ENCODE results near the gene CLPTM1L.

Gene CLPTM1L, protein sequence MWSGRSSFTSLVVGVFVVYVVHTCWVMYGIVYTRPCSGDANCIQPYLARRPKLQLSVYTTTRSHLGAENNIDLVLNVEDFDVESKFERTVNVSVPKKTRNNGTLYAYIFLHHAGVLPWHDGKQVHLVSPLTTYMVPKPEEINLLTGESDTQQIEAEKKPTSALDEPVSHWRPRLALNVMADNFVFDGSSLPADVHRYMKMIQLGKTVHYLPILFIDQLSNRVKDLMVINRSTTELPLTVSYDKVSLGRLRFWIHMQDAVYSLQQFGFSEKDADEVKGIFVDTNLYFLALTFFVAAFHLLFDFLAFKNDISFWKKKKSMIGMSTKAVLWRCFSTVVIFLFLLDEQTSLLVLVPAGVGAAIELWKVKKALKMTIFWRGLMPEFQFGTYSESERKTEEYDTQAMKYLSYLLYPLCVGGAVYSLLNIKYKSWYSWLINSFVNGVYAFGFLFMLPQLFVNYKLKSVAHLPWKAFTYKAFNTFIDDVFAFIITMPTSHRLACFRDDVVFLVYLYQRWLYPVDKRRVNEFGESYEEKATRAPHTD

DNA sequence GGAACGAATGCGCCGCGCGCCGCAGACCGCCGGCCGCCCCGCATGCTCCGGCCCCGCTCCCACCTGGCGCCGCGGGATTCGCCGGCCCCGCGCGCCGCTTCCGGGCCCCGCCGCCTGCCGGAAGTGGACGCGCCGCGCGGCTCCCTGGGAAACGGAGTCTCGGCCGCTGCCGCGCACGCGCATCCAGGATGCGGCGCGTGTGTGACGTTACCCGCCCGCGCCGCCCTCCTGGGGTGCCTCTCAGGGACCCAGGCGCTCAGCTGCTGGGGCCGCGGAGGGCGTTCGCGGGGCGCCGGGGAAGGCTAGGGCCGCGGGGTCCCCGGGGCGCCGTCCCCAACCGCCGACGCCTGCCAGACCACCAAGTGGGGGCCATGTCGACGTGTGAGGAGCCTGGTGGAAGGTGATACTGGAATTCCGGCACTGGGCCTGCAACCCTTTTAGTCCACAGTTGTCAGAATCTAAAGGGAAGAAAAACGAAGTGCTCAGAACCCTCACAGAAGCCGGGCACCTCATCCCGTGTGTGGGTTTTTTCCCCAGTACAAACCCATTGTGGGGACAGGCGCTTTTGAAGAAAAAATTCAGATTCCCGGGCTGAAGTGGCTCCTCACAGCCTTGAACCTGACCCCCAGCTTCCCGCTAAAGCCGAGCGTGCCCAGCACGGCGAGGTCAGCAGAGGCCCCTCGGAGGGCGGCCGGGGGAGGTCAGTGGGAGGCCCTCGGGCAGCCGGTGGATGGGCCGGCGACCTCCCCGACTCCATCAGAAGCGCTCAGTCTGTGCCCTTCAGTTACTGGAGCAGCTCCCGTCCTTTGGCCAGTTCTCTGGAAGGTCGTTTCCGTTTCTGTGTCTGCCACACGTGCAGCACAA, at the start of gene CLPTM1L:
Gene CLPTM1L, minus strand, starts transcription at position 125 of the 864 bp plus-strand sequence. CDS start 258 bp downstream, outside the sequence.
- DNase-seq, result peak; percentile 82 to 87

DNA sequence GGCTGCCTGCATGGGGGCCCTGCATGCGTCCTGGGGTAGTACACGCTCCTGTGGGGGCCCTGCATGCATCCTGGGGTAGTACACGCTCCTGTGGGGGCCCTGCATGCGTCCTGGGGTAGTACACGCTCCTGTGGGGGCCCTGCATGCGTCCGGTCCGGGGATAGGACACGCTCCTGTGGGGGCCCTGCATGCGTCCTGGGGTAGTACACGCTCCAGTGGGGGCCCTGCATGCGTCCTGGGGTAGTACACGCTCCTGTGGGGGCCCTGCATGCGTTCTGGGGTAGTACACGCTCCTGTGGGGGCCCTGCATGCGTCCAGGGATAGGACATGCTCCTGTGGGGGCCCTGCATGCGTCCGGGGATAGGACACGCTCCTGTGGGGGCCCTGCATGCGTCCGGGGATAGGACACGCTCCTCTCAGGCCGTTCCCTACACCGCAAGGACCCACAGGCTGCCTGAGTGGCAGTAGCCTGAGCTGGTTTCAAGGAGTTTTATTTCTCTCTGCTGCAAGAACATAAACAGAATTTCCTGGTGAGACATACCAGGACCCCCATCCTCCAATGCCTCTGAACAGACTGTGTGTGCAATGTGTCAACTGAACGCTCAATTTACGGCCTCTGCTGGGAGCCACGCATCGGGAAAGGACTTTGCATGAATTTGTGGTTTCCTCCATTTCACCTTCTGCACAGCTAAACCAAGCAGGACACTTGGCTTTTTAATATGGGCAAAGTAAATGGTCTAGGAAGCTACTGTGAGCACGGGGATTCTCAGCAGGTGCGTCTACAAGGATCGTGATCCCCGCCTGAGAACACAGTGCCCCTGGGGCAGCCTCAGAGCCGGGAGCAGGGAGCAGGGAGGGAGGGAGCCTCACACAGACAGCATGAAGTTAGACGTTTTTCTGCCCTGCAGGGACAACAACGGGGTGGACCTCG, 48.9 kb upstream of the CLPTM1L start:
- DNase-seq, result no peak

DNA sequence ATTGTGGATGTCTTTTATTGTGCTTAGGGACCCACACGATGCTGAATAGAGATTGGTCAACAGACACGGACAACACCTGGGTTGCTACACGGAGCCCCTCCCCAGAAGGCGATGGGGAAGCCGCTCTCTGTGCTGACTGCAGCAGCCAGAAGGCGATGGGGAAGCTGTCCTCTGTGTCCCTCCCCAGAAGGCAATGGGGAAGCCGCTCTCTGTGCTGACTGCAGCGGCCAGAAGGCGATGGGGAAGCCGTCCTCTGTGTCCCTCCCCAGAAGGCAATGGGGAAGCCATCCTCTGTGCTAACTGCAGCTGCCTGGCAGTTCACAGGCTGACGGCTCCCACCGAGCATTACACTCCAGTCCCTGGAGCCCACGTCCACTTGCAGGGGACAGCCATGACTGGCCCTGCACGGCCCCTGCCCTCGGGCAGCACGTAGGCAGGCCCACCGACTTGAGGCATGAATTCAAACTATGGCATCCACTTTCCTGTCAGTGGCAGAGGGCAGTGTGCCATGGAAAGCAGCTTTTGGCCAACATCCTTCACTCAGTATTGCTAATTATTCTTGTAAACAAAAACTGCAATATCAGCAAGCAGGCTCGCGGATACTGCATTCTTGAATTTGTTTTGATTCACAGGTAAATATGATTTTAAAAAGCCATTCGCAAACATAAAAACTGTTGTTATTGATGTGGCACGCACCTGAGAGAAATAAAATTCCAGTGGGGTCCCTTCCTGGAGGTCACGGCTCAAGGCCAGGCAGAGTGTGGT, 48.1 kb upstream of the CLPTM1L start:
- no peak for DNase-seq

DNA sequence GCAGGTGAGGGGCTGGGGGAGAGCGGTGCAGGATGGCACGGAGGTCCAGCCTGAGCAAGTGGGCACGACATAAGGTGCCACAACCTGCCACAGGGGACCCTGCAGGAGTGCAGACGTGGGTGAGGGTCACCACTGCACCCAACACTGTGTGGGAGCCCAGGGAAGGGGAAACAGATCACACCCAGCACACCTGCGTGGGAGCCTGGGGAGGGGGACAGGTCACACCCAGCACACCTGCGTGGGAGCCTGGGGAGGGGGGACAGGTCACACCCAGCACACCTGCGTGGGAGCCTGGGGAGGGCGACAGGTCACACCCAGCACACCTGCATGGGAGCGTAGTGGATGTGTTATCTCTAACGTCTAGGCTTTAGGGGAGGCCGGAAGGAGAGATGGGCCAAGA, 47.4 kb upstream of the CLPTM1L start:
- no peak for DNase-seq

DNA sequence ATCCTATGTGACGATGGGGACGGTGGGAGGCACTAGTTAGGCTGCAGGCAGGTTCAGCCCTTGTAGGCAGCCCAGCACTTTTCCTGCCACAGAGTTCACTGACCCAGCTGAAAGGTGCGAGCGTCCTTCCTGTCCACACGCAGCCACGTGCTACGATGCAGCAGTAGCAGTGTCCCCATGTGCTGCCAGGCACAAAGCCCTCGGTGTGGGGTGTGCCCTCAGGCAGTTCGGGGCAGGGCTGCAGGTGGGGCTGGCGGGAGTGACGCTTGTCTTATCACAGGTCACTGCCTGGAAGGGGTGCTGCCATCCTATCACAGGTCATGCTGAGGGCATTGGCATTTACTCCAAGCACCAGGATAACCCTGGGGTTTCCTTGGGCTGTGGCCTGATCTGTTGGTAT, 46.8 kb upstream of the CLPTM1L start:
- no peak for DNase-seq

DNA sequence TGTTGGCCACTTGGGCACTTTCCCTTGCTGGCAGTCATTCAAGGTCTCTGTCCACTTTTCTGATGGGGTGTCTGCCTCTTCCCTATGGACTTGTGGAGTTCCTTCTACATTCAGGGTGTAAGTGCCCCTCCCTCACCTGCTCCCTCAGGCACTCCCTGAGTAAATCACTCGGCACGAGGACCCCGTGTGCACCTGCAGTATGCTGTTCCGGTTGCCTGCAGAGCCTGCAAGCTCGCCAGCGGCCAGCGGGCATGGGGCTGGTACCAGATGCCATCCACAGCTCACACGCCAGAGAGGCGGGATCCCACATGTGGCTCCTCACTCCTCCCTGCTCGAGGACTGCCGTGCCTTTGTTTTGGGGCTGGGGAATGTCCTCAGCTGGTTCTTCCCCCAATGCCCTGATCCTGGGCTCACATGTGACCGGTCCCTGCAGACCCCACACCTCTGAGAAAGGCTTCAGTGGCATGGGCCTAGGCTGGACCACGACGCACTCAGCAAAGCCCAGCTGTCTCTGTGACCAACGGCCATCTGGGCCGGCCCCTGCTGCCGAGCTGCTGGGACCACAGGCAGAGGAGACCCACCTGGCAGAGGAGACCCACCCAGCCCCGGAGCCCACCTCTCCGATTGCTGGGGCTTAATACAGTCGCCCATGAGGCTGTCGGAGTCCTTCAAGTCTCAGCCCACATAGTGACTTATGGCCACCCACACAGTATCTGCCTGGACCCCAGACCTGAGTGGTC, 46.1 kb upstream of the CLPTM1L start:
- no peak for DNase-seq

DNA sequence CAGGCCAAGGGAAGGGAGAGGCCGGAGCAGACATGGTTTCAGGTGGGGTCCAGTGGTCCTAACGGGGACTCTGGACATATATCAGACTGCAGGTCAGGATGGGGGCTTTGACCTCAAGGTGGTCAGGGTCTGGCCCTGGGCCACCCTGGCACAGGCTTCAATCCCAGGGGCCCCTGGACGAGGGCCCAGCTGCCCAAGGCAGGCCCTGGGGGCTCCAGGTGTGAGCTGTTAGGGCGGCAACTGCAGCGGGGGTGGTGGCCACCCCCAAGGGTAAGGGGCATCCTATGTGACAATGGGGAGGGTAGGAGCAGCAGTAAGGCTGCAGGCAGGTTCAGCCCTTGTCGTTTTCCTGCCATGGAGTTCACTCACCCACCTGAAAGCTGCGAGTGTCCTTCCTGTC, 45.4 kb upstream of the CLPTM1L start:
- no peak for DNase-seq

DNA sequence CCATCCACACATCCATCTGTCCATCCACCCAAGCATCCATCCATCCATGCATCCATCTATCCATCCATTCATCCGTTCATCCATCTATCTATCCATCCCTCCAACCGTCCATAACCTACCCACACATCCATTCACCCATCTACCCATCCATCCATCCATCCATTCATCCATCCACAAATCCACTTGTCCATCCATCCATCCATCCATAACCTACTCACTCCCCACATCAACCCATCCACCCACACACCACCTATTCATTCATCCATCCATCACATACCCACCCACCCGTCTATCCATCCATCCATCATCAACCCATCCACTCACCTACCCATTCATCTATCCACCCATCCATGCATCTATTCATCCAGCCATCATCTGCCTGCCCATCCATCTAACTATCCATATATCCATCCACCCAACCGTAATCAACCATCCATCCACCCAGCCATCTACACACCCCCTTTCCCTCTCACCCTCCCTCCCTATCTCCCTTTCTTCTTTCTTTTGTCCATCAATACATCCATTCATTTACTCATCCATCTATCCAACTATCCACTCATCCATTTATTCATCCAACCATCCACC, 43.6 kb upstream of the CLPTM1L start:
- DNase-seq, result no peak

DNA sequence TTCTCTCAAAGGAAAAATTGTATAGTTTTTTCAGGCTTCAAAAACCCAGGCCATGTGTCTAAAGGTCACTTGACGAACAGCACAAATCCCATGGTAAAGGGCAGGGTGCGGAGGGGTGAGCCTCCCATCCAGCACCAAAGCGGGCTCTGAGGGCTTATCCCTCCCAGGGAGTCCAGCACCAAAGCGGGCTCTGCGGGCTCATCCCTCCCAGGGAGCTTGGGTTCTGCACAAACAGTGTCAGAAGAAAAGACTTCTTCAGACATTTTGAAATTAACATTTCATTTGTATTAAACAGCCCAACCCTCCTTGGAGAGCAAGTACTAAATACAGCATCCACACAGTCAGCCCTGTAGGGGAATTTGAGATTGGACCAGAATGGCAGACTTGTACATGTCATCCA, 43.0 kb upstream of the CLPTM1L start:
- DNase-seq, result no peak

DNA sequence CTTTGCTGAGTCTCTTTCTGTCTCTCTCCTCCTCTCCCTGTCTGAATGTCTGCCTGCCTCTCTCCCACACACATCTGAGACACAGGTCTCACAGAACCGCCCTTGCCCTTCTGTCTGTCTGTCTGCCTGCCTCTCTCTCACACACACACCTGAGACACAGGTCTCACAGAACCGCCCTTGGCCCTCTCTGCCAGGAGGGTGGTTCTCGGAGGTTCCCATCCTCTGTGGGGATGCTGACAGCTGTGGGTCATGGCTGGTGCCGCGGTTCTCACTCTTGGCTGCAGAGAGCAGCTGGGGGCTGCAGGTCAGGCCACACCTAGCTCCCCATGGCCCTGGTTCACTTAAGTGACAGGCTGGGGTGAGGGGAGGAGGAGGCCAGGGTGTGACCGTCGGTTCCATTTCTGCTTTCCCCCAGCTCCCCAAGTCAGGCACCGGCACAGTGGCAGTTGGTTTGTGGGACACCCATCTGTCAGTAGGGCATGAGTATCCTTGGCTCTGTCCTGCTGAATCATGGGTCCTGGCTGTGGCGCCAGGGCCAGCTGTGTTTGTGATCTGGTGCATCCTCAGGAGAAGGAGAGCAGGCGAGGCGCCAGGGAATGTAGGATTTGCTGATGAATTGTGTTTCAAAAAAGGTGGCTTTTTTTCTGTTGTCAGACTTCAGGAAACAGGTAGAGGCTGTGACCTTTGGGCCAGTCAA, 42.3 kb upstream of the CLPTM1L start:
- no peak for DNase-seq

DNA sequence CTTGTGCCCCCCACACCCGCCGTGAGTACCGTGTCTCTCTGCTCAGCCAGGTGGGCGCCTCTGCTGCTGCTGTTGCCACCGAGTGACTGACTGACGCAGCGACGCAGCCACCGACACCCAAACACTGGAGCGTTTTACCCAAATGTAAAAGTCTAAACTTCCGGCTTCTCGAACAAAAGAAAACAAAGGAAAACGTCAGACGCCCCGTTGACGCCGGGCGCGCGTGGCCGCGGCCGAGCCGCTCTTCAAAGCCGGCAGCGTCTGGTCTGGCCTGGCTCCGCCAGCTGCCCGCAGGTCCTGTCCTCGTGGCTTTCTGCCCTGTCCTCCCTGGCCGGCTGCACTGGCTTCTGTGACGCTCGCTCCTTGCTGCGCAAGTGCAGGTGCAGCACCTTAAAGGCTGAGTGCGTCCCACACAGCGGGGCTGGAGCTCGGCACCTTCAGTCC, 41.4 kb upstream of the CLPTM1L start:
- DNase-seq, result peak; percentile 25 to 41

DNA sequence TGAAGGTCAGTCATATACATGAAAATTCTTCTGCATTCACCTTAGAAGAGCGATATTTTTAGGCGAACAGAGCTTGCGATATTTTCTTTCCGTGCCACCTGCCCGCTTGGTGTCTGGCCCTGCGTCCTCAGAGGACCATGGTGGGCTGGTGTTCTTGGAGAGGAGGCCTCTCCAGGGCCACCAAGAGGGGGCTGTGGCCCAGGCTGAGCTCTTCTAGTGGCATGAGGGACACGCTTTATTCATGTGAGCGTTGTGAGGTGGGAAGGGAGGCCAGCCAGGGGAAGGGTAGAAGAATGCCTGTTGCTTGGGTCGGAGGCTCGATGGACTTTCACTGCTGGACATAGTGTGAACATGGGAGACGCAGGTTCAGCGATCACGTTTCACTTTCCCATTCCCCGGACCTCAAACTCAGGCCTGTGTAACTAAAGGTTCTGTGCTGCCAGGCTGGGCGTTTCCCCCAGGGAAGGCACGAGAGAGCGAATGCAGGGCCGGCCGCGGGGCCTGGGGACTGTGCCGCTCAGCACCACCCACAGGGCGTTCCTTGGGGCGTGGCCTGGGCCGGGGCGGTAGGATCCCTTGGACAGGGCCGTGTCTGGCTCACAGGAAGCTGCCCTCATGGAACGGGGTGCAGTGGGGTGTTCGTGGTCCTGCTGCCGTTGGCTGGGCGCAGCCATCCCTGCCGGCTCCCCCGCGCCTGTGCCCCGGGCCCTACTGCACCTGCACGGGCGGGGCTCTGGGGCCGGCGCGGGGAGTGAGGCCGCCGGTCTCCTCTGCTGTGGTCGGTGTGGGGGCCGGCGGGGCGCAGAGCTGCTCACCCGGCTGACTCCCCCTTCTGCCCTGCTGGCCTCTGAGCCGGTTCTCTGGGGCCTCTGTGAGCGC, 40.7 kb upstream of the CLPTM1L start:
- peak; percentile 79 for DNase-seq

DNA sequence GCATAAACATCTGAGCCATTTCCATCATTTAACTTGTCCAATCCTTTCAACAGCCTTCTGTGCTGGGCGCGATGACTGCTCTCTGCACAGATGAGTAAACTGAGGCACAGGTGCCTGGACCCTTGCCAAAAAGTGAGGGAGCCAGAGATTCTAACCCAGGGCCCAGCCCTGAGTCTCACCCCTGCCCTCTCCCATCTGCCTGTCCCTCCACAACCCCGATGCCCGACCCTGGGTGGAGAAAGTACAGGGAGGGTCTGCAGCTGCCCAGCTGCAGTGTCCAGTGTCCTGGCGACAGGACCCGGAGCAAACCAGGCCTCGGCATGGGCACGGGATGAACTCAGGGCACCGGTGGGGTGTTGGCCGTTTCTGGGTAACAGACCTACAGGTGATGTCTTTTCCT, 39.6 kb upstream of the CLPTM1L start:
- DNase-seq, result no peak

DNA sequence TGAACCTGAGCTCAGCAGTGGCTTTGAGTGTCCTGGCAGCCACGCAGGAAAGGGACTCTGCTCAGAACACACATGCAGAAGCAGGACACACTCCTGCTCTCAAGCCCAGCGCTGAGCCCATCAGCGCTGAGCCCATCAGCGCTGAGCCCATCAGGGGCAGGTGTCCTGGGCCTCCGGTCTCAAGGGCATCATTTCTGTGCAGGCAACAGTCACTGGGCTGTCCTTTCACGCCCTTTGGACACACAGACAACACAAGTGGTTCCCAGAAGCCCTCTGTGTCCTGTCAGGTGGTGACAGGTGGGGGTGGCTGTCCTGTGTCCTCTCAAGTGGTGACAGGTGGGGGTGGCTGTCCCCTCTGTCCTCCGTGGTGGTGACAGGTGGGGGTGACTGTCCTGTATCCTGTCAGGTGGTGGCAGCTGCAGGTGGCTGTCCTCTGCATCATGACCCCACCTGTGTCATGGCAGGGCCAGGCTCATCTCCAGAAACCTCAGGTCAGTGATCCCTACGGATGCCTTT, 39.0 kb upstream of the CLPTM1L start:
- no peak for DNase-seq

DNA sequence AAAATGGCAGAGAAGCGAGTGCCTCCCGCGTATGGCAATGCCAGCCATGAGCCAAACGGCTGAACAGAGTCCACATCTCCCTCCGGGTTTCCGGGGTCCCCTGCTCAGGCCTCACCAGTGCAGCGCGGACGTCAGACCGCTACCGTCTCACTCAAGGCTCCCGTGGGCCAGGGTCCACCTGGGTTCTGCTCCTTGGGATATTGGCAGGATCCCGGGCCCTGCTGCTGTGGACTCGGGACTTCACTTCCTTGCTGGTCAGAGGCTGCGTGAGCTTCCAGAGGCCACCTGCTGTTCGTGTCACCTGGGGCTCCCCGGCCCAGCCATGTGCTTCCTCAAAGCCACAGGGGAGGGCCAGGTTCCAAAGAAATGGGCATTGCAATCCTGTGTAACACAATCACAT, 38.4 kb upstream of the CLPTM1L start:
- DNase-seq, result no peak

DNA sequence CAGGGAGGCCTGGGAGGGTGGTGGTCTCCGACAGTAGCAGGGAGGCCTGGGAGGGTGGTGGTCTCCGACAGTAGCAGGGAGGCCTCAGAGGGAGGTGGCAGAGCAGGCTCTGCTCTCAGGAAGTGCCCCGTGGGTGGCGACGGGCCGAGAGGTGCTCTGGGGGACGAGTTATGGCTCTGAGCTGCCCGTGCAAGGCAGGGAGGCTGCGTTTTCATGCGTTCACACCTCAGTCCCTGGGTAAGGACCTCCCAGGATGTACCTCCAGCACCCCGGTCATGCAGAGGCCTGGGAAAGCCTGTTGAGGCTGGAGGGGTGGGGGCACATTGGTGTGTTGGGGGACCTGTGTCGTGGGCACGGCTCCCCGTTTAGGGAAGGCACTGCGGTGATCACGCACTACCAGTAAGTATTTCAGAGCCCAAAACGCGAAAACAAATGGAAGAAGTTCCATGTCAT, 37.4 kb upstream of the CLPTM1L start:
- no peak for DNase-seq

DNA sequence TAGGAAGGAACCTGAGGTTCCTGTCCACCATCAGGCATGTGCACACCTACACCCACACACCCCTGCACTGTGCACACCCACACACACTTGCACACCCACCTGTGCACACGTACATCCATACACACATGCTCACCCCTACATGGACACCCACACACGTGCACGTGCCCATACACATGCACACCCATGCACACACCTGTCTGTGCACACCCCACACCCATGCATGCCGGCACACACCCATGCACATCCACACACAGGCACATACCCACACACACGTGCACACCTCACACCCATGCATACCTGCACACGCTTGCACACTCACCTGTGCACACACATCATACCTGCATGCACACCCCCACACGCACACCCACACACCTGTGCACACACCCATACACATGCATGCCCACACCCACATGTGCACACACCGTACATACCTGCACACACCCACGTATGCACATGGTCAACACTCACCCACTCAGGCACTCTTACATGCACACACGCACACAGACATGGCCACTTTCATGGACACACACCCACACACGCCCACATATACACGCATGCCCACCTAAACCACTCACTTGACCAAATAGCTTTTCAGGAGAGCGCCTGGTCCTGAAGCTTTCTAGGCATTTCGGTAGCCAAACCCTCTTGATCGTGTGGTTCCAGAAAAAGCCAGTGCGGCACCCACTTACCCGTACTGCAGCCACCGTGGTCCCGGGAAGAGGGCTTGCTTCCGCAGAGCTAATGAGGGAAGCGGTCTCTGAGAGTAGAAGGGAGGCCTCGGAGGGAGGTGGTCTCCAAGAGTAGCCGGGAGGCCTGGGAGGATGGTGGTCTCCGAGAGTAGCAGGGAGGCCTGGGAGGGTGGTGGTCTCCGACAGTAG, 36.7 kb upstream of the CLPTM1L start:
- DNase-seq, result no peak

DNA sequence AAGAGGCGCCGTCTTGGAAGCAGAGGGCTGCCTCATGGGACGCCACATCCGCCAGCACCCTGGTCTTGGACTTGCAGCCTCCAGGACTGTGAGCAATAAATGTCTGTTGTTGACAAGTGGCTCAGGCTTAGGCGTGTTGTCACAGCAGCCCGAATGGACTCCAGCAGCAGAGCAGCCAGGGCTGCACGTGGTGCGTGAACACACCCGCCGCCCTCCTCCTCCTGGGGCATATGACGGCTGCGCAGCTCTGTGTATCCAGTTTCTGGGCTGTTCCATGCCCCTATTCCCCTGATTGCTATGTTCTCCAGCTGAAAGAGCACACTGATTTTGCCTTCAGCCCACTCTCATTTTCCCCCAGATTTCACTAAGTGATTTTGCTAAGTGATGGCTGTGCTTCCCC, 36.0 kb upstream of the CLPTM1L start:
- no peak for DNase-seq

Measured in stimulated activated CD4-positive, alpha-beta T cell treated with anti-CD3 and anti-CD28 coated beads, Interleukin-2, amount 100 ng/mL, for 48 hours (primary cell).